HG02623 (cell line): Measurements from ENCODE around the gene FOXI2.

Source experiments
- ATAC-seq: cut with Tn5 transposase; IDR thresholded peaks from one replicate; pipeline ENCODE4 v1.9.1; 2021; ENCODE audit warnings: moderate library complexity; ENCODE audit not compliant: unreplicated experiment

The FOXI2 gene

DNA sequence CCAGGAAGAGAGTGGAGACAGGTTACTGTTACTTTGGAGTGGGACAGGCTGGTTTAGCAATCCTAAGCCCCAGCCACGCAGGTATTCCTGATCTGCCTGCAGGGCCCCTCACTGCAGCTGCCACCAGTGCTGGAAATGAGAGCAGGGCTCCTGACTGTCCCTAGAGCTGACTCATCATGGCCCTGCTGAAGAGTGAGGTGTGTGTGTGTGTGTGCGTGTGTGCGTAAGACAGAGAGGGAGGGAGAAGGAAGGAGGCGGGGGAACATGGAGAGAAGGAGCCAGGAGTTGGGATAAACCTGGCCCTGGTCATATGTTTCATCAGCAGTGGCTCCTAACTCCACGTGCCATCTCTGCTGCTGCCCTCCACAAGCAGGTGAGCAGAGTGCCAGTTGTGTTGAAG, 3.6 kb downstream of the FOXI2 start:
- ATAC-seq: no peak

- ATAC-seq: no peak
These were observed 6.2 kb downstream of the FOXI2 start for GRCh38 chr10:127743205-127743604.

GRCh38 chr10:127744956-127745355, 8.0 kb downstream of the FOXI2 start:
- no peak for ATAC-seq

DNA sequence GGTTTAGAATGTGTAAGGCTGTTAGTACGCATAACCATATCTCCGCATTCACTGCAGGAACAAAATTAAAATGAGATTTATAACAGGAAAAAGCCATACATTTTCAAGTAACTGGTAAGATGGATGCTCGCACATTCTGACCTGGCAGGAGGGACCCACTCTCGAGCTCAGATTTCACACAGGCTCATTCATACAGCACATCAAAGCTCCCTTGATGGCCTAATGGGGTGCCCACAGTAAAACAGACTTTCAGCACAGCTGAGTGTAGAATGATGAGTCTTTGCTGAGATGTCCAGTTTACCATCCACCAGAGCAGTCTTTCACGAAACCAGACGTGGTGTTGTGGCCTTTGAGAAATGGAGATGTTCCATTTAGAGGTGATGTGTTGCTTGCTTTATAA, 8.9 kb downstream of the FOXI2 start:
- no peak for ATAC-seq

DNA sequence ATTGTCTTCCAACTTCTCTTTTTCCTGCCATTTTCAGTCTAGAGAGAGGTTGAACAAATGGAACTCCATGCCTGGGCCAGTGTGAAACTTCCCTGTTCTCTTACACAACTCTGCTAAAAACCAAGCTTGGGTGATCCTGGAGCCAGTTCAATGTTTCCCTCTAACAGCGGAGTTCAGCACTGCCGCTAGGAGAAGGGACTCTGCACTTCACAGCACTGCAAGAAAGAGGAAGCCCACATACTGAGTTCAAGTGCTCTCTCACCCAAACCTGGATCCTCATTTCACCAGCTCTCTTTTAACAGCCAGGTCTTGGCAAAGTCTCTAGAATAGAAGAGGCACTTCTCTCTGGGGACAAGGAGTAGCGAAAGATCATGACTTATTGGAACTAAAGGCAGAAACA, 18.8 kb downstream of the FOXI2 start:
- ATAC-seq: no peak

- no peak for ATAC-seq
These were observed 19.3 kb downstream of the FOXI2 start for GRCh38 chr10:127756264-127756663.

- ATAC-seq: no peak
These were observed 20.0 kb downstream of the FOXI2 start for GRCh38 chr10:127757033-127757432.

DNA sequence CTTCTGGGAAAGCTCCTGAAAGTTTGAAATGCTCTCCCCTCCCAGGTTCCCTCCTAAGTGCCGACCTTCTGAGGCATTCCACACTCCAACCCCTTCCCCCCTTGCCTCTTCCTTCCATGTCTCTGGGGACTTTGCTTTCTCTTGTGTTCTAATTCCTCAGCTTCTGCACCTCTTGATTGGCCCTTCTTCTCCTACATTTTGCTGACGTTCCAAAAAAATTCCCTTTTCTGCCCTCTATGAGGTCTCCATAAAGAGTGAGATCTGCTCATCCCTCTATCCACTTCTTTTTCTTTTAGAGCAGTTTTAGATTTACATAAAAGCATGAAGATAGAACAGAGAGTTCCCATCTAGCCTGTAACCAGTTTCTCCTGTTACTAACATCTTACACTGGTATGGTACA, 22.3 kb downstream of the FOXI2 start:
- no peak for ATAC-seq

GRCh38 chr10:127762925-127763324, 25.9 kb downstream of the FOXI2 start:
- ATAC-seq: no peak

DNA sequence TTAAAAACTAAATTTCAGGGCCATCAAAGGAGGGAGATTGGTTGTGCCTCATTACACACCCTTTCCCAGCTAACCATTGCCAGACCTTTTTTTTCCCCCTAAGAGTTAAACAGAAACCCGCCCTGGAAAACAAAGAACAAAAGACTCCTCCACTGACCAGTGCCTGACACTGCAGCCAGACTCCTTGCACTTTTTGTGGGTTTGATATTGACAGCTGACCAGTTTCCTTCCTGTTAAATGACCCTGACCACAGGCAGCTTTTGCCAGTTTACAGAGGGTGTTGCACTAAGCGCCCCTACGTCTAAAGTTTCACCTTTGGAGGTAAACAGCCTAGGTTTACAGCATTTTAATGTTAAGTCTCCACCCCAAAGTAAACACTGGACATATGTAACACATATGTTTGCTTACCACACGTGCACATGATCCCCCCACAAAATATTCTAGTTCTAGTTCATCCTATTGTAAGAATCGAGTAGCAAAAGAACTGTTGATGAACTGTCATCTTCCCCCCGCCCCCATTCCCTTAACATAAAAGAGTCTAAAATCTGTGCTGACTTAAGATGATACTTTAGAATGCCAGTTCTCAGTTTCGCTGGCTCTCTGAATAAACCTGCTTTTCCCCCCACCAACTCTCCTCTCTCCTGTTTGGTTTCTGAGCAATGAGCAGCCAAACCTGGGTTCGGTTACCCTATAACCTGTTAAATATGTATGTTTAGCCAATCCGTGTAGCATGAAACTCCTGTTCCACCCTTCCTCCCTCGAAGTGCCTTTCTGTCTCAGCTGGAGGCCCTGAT, 38.0 kb downstream of the FOXI2 start:
- ATAC-seq: no peak

- ATAC-seq: no peak
These were observed 39.8 kb downstream of the FOXI2 start for GRCh38 chr10:127776816-127777215.

DNA sequence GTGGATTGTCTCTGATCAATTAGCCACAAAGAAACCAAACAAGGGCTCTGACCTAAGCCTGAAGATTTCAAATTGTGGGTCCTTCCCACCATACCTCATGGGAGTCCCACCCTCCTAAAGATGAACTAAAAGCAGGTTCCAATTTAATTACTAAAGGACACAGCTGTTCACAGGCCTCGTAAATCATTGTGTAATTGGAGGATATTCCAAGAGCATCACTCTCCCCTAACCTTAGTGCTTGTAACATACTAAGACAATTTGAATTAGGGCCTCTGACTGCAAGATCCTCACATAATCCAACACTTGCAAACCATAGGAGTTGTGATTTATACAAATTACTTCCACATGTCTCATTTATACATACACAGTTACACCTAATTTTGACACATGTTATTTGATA, 44.4 kb downstream of the FOXI2 start:
- ATAC-seq: no peak

DNA sequence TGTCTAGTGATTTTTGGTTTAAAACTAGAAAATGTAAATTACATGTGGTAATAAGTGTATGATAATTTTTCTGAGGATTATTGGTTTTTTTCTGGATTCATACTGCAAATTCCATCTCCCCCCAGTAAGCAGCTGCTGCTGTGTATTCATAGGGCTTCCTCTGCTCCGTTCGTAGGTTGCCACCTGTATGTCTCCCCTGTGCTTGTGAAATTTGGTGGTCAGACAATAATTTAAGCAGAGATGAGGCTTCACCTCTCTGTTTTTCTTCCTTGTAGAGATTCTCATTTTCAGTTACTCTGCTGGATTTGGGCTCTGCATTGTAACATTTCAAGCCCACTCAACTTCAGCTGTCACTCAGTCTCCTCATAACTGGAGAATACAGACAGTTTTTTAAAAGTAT, 50.9 kb downstream of the FOXI2 start:
- ATAC-seq: no peak

- ATAC-seq: no peak
These were observed 53.2 kb downstream of the FOXI2 start for GRCh38 chr10:127790066-127790624.
